Karpas-422 (cell line): Measurements from ENCODE around the gene DPF3. TPM values are rescaled to one million over a fixed set of nuclear protein-coding genes. Genes with fewer than 3 reads are reported as not detected.

Source experiments
- DNase-seq: peaks from one replicate; pipeline ENCODE4 v3.0.0-alpha.2; 2015
- H2AFZ ChIP-seq: fragments of 200-600 bp; sonication (generic); 2 replicates; pipeline ENCODE4 v1.6.1; 2014; ENCODE audit warnings: antibody characterized with exemption, low read length, mixed read lengths
- H3K27ac ChIP-seq: fragments of 200-600 bp; sonication (generic); 2 replicates; pipeline ENCODE4 v1.5.1; 2014; ENCODE audit warnings: mild to moderate bottlenecking, low read length, moderate library complexity
- H3K27me3 ChIP-seq: fragments of 200-600 bp; sonication (generic); 2 replicates; pipeline ENCODE4 v1.6.1; 2014; ENCODE audit warnings: low read length, mixed read lengths
- H3K36me3 ChIP-seq: fragments of 200-600 bp; sonication (generic); 2 replicates; pipeline ENCODE4 v1.6.1; 2014; ENCODE audit warnings: low read length, mixed read lengths; ENCODE audit not compliant: insufficient read depth
- H3K4me1 ChIP-seq: fragments of 200-600 bp; sonication (generic); 2 replicates; pipeline ENCODE4 v1.6.1; 2014; ENCODE audit warnings: mild to moderate bottlenecking, low read length, mixed read lengths
- H3K4me2 ChIP-seq: fragments of 200-600 bp; sonication (generic); 2 replicates; pipeline ENCODE4 v1.6.1; 2014; ENCODE audit warnings: low read length, low read depth, mild to moderate bottlenecking; ENCODE audit not compliant: poor library complexity, severe bottlenecking
- H3K4me3 ChIP-seq: fragments of 200-600 bp; sonication (generic); 2 replicates; pipeline ENCODE4 v1.5.1; 2014; ENCODE audit warnings: mild to moderate bottlenecking, antibody characterized with exemption, low read length, mixed read lengths
- H3K79me2 ChIP-seq: fragments of 200-600 bp; sonication (generic); 2 replicates; pipeline ENCODE4 v1.6.1; 2014; ENCODE audit warnings: mild to moderate bottlenecking, low read length, mixed read lengths
- H3K9ac ChIP-seq: fragments of 200-600 bp; sonication (generic); 2 replicates; pipeline ENCODE4 v1.6.0; 2014; ENCODE audit warnings: low read length
- H3K9me2 ChIP-seq: fragments of 200-600 bp; sonication (generic), shearing (Covaris generic); replicated peaks from 2 replicates; pipeline ENCODE4 v1.6.0; 2014; ENCODE audit warnings: mild to moderate bottlenecking, low read length, moderate library complexity; ENCODE audit not compliant: insufficient read depth
- H3K9me3 ChIP-seq: fragments of 300-700, 200-600 bp; sonication (generic); 2 replicates; pipeline ENCODE4 v1.6.1; 2014; ENCODE audit warnings: low read length, mixed read lengths
- H4K20me1 ChIP-seq: fragments of 200-600 bp; sonication (generic); 2 replicates; pipeline ENCODE4 v1.6.1; 2014; ENCODE audit warnings: mild to moderate bottlenecking, antibody characterized with exemption, low read length, low read depth; ENCODE audit not compliant: insufficient read depth
- total RNA-seq: library from RNA; depleted of rRNA; stranded (reverse); fragments of >200 nt; shearing (Covaris generic); gene quantifications from 2 replicates; pipeline ENCODE4 v1.2.3, GENCODE V29; 2014; ENCODE audit warnings: low replicate concordance

The DPF3 gene
- total RNA-seq, 1 experiment from 2014 or later, result 3.1 TPM

DNA sequence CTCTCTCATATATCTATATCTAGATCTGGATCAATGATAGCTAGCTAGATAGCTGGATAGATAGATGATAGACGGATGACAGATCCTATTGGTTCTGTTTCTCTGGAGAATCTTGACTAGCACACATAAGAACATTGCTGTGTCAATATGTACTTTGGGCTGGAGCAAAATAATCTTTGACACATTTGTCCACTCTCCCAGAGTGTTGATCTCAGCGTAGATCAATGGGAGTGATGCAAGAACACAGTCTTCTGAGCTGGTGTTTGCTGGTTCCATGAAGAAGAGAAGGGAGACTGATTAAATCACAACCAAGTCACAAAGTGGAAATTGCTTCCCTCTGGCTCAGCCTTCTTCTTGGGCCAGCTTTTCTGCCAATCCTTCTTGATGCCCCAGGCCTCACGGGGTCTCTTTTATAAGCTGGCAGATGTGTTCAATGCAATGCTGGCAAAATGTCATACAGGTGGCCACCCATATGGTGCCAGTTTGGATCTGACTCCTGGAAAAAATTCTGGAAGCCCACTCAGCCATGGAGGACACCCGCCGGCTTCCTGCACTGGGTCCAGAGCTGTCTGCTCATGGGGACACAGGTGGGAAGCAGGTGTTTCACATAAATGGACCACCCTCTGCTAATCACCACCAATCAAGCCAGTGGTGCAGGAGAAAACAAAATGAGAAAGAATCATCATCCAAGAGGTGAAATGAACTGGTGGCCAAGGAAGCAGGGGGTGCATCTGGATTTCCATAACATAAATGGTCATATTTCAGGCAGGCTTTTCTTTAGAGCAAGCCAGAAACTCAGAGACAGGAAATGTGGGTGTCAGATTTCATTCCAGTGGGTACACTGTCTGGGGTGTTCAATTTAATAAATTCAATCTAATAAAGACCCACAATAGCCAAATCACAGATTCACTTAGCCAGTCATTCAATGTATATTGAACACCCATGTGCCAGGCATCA, 310.3 kb downstream of the DPF3 start:
- Histone ChIP-seq H3K9me3 (no peaks in the 10 kb centered on the region), H3K9ac (no peak overlapping the region), H3K4me1 (peaks cover 6% of the 10 kb centered on the region), H4K20me1 (no peaks in the 10 kb centered on the region), H3K27ac (no peak overlapping the region), H3K4me3 (no peak overlapping the region), H3K79me2 (no peaks in the 10 kb centered on the region), H3K27me3 (no peaks in the 10 kb centered on the region), H3K9me2 (no peaks in the 10 kb centered on the region; the same call in 1 of the 2 replicates), H2AFZ (no peak overlapping the region), H3K4me2 (no peak overlapping the region), H3K36me3 (no peaks in the 10 kb centered on the region)
- no peak for DNase-seq

DNA sequence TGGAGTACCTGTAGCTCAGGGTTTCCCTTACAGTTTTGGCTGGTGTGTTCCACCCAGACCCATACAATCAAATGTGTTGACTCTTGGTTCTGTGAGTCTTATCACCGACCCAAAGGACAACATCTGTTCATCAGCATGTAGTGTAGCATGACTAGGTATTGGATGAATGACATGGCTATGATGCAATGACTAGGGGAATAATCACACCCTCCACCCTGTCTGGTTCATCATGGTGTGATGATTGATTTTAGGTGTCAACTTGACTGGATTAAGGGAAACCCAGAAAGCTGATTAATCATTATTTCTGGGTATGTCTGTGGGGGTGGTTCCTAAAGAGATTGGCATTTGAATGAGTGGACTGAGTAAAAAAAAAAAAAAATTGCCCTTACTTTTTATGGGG, 311.3 kb downstream of the DPF3 start:
- Histone ChIP-seq H3K79me2 (no peaks in the 10 kb centered on the region), H3K27ac (no peak overlapping the region), H3K36me3 (no peaks in the 10 kb centered on the region), H3K27me3 (no peaks in the 10 kb centered on the region), H3K9me2 (no peaks in the 10 kb centered on the region; the same call in 1 of the 2 replicates), H3K9me3 (no peaks in the 10 kb centered on the region), H3K4me1 (no peaks in the 10 kb centered on the region), H3K4me2 (no peak overlapping the region), H4K20me1 (no peaks in the 10 kb centered on the region), H3K4me3 (no peak overlapping the region), H3K9ac (no peak overlapping the region), H2AFZ (no peak overlapping the region)
- DNase-seq, result no peak

DNA sequence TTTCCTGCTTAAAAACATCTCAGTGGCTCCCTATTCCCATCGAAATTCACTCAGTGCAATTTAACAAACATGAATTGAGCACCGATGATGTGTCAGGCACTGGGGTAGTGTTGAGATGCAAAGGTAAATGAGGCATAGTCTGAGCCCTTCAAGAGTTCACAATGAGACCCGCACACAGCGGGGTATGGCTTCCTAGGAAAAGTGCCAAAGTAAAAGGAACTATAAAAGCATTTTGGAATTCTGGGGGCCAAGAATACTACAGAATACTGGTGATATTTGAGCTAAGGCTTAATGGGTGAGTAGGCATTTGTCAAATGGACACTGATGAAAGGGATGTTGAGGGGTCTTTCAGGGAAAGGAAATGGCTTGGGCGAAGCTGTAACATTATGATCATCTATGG, 315.4 kb downstream of the DPF3 start:
- H3K27me3 ChIP-seq, result no peaks in the 10 kb centered on the region
- no peaks in the 10 kb centered on the region for H3K4me1 ChIP-seq
- H3K36me3 ChIP-seq, result no peaks in the 10 kb centered on the region
- DNase-seq, result no peak
- H3K27ac ChIP-seq, result no peak overlapping the region
- no peaks in the 10 kb centered on the region for H3K79me2 ChIP-seq
- H3K4me2 ChIP-seq, result no peak overlapping the region
- H3K4me3 ChIP-seq, result no peak overlapping the region
- H3K9me2 ChIP-seq, result no peaks in the 10 kb centered on the region; the same call in 1 of the 2 replicates
- no peak overlapping the region for H3K9ac ChIP-seq
- H3K9me3 ChIP-seq, result no peaks in the 10 kb centered on the region
- no peaks in the 10 kb centered on the region for H4K20me1 ChIP-seq
- H2AFZ ChIP-seq, result no peak overlapping the region

DNA sequence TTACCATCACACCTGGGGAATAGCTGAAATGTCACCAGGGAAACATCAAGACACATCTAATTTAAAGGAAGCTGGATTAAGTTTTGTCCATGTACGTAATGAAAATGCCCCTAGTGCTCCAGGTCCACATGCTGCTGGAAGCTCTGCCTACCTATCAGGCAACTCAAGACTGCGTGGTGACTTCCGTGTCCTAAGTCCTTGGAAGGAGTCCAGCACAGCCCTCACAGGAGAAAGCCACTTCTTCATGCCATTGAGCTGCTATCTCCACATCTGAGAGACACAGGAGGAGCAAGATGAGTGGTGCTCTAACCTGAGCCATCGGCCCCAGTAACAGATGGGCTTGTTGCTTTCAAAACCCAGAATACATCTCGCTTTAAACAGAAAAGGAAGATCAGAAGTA, 316.4 kb downstream of the DPF3 start:
- Histone ChIP-seq H3K79me2 (no peaks in the 10 kb centered on the region), H3K27me3 (no peaks in the 10 kb centered on the region), H3K9ac (no peak overlapping the region), H3K36me3 (no peaks in the 10 kb centered on the region), H3K4me1 (no peaks in the 10 kb centered on the region), H2AFZ (no peak overlapping the region), H3K27ac (no peak overlapping the region), H3K4me2 (no peak overlapping the region), H4K20me1 (no peaks in the 10 kb centered on the region), H3K4me3 (no peak overlapping the region), H3K9me2 (no peaks in the 10 kb centered on the region; the same call in 1 of the 2 replicates), H3K9me3 (no peaks in the 10 kb centered on the region)
- no peak for DNase-seq

DNA sequence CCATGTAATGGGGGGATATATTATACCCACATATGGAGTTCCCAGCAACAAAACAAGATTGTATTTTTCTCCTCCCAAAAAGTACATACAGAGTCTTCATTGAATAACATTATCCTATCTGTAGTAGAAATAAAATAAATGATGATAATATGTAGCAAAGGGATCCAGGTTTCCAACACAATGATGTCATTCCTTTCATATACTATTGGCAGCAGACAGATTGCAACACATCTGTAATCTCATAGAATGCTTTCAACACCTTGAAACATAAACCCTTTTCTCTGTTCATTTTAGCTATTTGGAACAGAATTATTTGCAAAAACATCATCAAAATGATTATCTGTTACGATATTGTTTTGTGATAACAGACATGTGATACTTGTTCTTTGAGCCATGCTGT, 317.6 kb downstream of the DPF3 start:
- Histone ChIP-seq H4K20me1 (no peaks in the 10 kb centered on the region), H3K79me2 (no peaks in the 10 kb centered on the region), H3K9me3 (no peaks in the 10 kb centered on the region), H3K27ac (no peak overlapping the region), H3K36me3 (no peaks in the 10 kb centered on the region), H3K27me3 (no peaks in the 10 kb centered on the region), H3K4me1 (no peaks in the 10 kb centered on the region), H3K9me2 (no peaks in the 10 kb centered on the region), H3K4me3 (no peak overlapping the region), H3K9ac (no peak overlapping the region), H2AFZ (no peak overlapping the region), H3K4me2 (no peak overlapping the region)
- DNase-seq, result no peak

DNA sequence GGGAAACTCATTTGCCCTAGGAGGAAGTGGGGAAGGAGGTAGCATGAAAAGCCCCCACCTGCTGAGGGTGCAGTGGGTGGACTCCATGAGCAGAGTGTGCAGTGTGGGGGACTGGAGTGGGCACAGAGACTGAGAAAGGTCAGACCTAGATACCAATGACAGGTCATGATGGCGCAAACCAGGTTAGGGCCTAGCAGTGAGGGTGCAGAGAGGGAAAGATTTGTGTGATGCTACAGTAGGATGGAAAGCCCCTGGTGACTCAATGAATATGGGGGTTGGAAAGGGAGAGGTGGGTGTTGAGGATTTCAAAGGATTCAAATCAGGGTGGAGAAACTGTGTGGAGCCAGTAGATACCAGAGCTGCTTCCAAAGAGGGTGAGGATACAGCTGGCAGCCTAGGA, 319.2 kb downstream of the DPF3 start:
- Histone ChIP-seq H3K9me3 (no peaks in the 10 kb centered on the region), H3K4me3 (no peak overlapping the region), H3K27ac (no peak overlapping the region), H3K9ac (no peak overlapping the region), H3K27me3 (no peaks in the 10 kb centered on the region), H4K20me1 (no peaks in the 10 kb centered on the region), H3K4me2 (no peak overlapping the region), H2AFZ (no peak overlapping the region), H3K79me2 (no peaks in the 10 kb centered on the region), H3K36me3 (no peaks in the 10 kb centered on the region), H3K9me2 (no peaks in the 10 kb centered on the region), H3K4me1 (no peaks in the 10 kb centered on the region)
- no peak for DNase-seq

DNA sequence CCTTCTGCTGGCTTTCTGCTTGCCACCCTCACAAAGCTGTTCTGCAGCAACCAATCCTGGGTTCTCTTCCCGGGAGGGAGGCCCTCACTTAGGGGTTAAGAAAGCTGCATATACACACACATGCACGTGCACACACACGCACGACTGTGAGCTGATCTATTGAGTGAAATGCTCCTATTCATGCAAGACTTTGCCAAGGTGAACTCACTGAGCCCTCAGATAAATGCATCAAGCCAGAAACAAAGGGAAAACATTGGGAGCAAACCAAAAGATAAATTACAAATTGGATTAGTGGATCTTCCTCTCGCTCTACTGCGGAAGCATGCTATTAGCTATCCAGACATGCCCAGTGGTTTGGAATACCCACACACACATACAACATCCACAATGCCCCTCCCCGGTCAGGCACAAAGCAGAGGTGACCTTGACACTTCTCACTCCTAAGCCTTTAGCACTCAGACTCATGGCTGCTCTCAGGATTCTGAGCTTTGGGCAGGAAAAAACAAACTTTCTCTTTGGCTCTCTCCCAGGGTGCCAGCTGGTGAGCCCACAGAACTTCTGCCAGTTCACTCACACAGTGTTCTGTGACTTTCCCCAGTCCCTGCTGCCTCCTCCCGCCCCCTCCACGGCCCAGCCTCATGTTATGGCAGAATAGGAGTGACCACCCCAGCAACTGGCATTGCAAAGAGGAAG, 320.0 kb downstream of the DPF3 start:
- Histone ChIP-seq H3K4me1 (no peaks in the 10 kb centered on the region), H3K9me2 (no peaks in the 10 kb centered on the region), H3K9ac (no peak overlapping the region)

More for the DNA sequence above, 320.0 kb downstream of the DPF3 start:
- no peaks in the 10 kb centered on the region for H4K20me1 ChIP-seq
- no peak overlapping the region for H3K27ac ChIP-seq
- H3K9me3 ChIP-seq, result no peaks in the 10 kb centered on the region
- no peaks in the 10 kb centered on the region for H3K27me3 ChIP-seq
- no peak overlapping the region for H2AFZ ChIP-seq
- DNase-seq, result no peak
- no peaks in the 10 kb centered on the region for H3K79me2 ChIP-seq
- H3K4me2 ChIP-seq, result no peak overlapping the region
- no peaks in the 10 kb centered on the region for H3K36me3 ChIP-seq
- H3K4me3 ChIP-seq, result no peak overlapping the region
